ENCODE results near the gene ADGRD1. TPM values are rescaled to one million over a fixed set of nuclear protein-coding genes. Genes with fewer than 3 reads are reported as not detected.
A peak's percentile ranks its signal among the peaks of the same experiment; 100 is the strongest.

Gene ADGRD1
- total RNA-seq, 1 donor from 2014 or later: 11.0 TPM

- Mint-ChIP-seq H3K36me3 (no peaks in the 10 kb centered on the region), H3K4me3 (no peak overlapping the region), H3K27ac (no peak overlapping the region), H3K27me3 (peaks cover 5% of the 10 kb centered on the region), H3K4me1 (ENCODE audit: unreplicated experiment) (peaks cover 28% of the 10 kb centered on the region), H3K9me3 (peaks cover 11% of the 10 kb centered on the region)
- TF ChIP-seq, protein P1, sequence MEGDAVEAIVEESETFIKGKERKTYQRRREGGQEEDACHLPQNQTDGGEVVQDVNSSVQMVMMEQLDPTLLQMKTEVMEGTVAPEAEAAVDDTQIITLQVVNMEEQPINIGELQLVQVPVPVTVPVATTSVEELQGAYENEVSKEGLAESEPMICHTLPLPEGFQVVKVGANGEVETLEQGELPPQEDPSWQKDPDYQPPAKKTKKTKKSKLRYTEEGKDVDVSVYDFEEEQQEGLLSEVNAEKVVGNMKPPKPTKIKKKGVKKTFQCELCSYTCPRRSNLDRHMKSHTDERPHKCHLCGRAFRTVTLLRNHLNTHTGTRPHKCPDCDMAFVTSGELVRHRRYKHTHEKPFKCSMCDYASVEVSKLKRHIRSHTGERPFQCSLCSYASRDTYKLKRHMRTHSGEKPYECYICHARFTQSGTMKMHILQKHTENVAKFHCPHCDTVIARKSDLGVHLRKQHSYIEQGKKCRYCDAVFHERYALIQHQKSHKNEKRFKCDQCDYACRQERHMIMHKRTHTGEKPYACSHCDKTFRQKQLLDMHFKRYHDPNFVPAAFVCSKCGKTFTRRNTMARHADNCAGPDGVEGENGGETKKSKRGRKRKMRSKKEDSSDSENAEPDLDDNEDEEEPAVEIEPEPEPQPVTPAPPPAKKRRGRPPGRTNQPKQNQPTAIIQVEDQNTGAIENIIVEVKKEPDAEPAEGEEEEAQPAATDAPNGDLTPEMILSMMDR (conservative IDR thresholded peaks at IDR 0.05): no peak
- no peak for DNase-seq (ENCODE audit: extremely low spot score, unreplicated experiment)
Observed at GRCh38 chr12:131027264-131027663, 73.6 kb downstream of the ADGRD1 start.

GRCh38 chr12:131027876-131028586 is 74.3 kb downstream of the ADGRD1 start:
- DNase-seq (ENCODE audit: extremely low spot score, unreplicated experiment): no peak
- peaks cover 28% of the 10 kb centered on the region for H3K4me1 Mint-ChIP-seq (ENCODE audit: unreplicated experiment)
- peak overlapping the region; percentile 63 for H3K4me3 Mint-ChIP-seq
- H3K27ac Mint-ChIP-seq: peak overlapping the region; percentile 89
- H3K9me3 Mint-ChIP-seq: peaks cover 11% of the 10 kb centered on the region
- H3K27me3 Mint-ChIP-seq: peaks cover 3% of the 10 kb centered on the region
- H3K36me3 Mint-ChIP-seq: no peaks in the 10 kb centered on the region
- TF ChIP-seq, protein P1 (conservative IDR thresholded peaks at IDR 0.05): no peak

DNA sequence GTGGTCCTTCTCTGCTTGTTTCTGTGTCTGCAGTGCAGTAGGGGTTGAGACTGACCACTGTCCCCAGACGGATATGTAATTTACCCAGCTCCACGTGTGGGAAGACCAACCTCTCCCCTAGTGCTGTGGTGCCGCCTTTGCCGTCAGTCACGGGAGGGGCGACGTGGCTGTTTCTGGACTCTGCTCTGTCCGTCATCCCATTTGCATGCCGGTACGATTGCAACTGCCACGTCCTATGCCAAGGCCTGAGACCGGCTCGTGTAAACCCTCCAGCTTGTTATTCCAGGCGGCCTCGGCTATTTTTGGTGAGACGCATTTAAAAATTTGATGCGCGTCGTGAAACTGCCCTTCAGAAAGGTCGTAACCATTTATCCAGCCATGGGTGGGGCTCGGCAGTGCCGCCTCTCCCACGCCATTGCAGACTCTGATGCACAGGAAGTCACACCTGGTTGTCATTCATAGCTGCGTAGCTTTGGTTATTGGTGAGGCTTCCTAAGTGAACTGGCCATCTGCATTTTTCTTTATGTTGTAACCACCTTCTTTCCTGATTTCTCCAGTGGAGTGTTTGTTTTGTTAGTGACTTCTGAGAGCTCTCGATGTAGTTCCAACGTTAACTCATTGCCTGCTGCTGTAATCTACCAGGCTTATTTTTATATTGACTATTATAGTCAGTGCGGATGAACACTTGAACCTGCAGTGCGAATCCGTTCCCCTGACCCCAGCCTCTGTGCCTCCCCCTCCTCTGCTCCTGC is 75.1 kb downstream of the ADGRD1 start:
- Mint-ChIP-seq H3K4me3 (peak overlapping the region; percentile 63), H3K27me3 (no peaks in the 10 kb centered on the region), H3K27ac (peak overlapping the region; percentile 89), H3K4me1 (ENCODE audit: unreplicated experiment) (peaks cover 28% of the 10 kb centered on the region), H3K36me3 (no peaks in the 10 kb centered on the region), H3K9me3 (peaks cover 11% of the 10 kb centered on the region)
- DNase-seq (ENCODE audit: extremely low spot score, unreplicated experiment): no peak
- TF ChIP-seq, protein P1 (conservative IDR thresholded peaks at IDR 0.05): no peak

DNA sequence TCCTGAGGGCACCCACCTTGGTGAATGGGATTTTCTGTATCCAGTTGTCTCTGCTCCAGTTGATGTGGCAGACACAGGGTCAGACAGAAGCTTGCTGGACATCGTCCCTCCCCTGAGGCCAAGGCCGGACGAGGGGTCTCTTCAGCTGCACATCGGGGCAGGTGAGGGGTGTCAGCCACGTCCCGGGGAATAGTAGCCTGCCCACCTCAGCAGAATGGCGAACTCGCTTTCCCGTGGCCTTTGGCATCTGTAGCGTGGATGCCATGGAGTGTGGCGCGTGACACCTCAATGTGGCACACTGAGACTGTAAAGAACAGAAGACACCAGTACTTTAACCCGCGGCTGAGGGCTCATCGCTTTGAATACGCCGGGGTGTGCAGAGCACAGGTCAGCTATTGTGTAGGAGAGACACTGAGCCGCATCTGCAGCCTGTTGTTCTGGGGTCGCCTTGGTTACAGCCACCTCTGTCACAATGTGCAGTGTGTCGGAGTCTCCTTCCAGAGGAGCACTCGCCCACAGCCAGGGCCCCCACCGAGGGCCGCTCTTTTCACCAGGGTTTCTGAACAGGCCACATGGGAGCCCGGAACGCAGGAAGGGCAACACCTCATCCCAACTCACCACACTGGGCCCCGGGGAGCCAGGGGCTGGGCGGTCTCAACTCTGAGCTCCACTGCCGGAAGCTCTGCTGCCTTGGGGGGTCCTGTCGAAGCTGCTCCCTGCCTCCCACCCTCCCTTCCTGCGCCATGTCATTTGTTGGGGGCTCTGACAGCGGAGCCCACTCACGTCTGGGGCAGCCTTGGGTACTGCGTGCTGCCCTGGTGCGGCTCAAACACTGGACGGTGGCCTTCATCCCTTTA is 77.0 kb downstream of the ADGRD1 start:
- no peak overlapping the region for H3K27ac Mint-ChIP-seq
- no peaks in the 10 kb centered on the region for H3K36me3 Mint-ChIP-seq
- no peak for DNase-seq (ENCODE audit: extremely low spot score, unreplicated experiment)
- H3K4me1 Mint-ChIP-seq (ENCODE audit: unreplicated experiment): peaks cover 28% of the 10 kb centered on the region
- H3K9me3 Mint-ChIP-seq: peaks cover 11% of the 10 kb centered on the region
- H3K27me3 Mint-ChIP-seq: no peaks in the 10 kb centered on the region
- TF ChIP-seq, protein P1 (conservative IDR thresholded peaks at IDR 0.05): no peak
- no peak overlapping the region for H3K4me3 Mint-ChIP-seq

DNA sequence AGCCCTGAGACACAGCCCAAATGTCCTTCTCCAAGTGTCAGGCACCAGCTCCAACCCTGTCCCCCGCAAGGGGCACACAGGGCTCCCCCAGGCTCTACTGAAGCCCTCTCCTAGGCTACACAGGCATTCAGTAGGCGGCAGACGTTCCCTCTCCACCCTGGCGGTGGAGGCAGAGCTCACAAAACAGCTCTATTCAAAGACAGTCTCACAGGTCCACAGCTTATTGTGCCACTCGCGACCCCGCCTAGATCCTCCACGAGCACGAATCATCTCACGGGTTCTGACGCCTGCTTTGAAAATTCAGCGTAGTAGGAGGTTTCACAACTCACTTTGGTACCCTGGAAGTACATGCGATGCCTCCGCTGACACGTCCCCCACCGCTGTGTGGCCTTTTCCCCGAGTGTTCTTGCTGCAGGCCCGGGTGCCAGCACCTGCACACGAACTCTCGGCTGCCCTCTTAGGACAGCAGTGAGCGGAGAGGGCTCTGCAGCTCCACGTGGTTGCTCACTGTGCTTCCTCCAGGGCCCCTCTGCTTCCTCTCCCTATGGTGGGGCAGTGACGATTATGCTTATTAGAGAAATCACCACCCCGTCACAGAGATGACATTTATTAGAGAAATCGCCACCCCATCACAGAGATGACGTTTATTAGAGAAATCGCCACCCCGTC is 78.5 kb downstream of the ADGRD1 start:
- TF ChIP-seq, protein P1 (conservative IDR thresholded peaks at IDR 0.05): peak; percentile 19
- DNase-seq (ENCODE audit: extremely low spot score, unreplicated experiment): no peak
- Mint-ChIP-seq H3K27me3 (no peaks in the 10 kb centered on the region), H3K27ac (peak overlapping the region; percentile 11), H3K9me3 (peaks cover 11% of the 10 kb centered on the region), H3K36me3 (no peaks in the 10 kb centered on the region), H3K4me1 (ENCODE audit: unreplicated experiment) (peaks cover 24% of the 10 kb centered on the region), H3K4me3 (no peak overlapping the region)
